HEK293T (cell line): ENCODE data around the gene KCNMB3.
"Not testable (repeated sequence)": the region's sequence is repeated elsewhere in the genome, so short reads cannot be mapped to it uniquely, and the experiment has no call there.

ENCODE experiments used
- CTCF ChIA-PET: fragments of 350-600 bp; formaldehyde crosslinking; extraction: SDS; loops from one replicate; lab custom pipeline; 2021; ENCODE audit warnings: antibody characterized with exemption, inconsistent platforms; lab: Yijun Ruan, JAX
- POLR2A ChIA-PET: fragments of 350-600 bp; formaldehyde crosslinking; extraction: SDS; loops from one replicate; lab custom pipeline; 2020; ENCODE audit warnings: antibody characterized with exemption, inconsistent platforms; lab: Yijun Ruan, JAX
- DNase-seq: peaks from one replicate; pipeline ENCODE4 v3.0.0; 2012; ENCODE audit warnings: mixed read lengths; ENCODE audit errors: extremely low spot score
- ARNT ChIP-seq: fragments of 450-650 bp; IDR thresholded peaks from 2 replicates; pipeline ENCODE4 v1.6.1; 2017; ENCODE audit warnings: mild to moderate bottlenecking
- BHLHE40 ChIP-seq: fragments of 450-650 bp; IDR thresholded peaks from 2 replicates; pipeline ENCODE4 v1.6.1; 2016; ENCODE audit warnings: mild to moderate bottlenecking, moderate library complexity, borderline replicate concordance
- CTBP1 ChIP-seq: fragments of 450-650 bp; IDR thresholded peaks from 2 replicates; pipeline ENCODE4 v1.6.1; 2016; ENCODE audit warnings: borderline replicate concordance
- ELF4 ChIP-seq: fragments of 450-650 bp; IDR thresholded peaks from 2 replicates; pipeline ENCODE4 v1.6.1; 2017; ENCODE audit warnings: antibody characterized with exemption
- FOXA1 ChIP-seq: fragments of 450-650 bp; IDR thresholded peaks from 2 replicates; pipeline ENCODE4 v1.6.1; 2016; ENCODE audit warnings: mild to moderate bottlenecking
- FOXK2 ChIP-seq: fragments of 450-650 bp; IDR thresholded peaks from 2 replicates; pipeline ENCODE4 v1.6.1; 2016; ENCODE audit warnings: mild to moderate bottlenecking
- FOXM1 ChIP-seq: fragments of 450-650 bp; IDR thresholded peaks from 2 replicates; pipeline ENCODE4 v1.6.1; 2017; ENCODE audit warnings: mild to moderate bottlenecking, borderline replicate concordance
- HDGF ChIP-seq: fragments of 450-650 bp; IDR thresholded peaks from 2 replicates; pipeline ENCODE4 v1.6.1; 2017; ENCODE audit warnings: antibody characterized with exemption, borderline replicate concordance
- L3MBTL2 ChIP-seq: fragments of 450-650 bp; conservative IDR thresholded peaks from 2 replicates; pipeline ENCODE4 v1.6.1; 2016; ENCODE audit warnings: mild to moderate bottlenecking
- LEF1 ChIP-seq: fragments of 450-650 bp; IDR thresholded peaks from 2 replicates; pipeline ENCODE4 v1.6.1; 2017; ENCODE audit warnings: mild to moderate bottlenecking, borderline replicate concordance
- NFRKB ChIP-seq: fragments of 450-650 bp; IDR thresholded peaks from 2 replicates; pipeline ENCODE4 v1.6.1; 2016; ENCODE audit warnings: mild to moderate bottlenecking, moderate library complexity
- SP1 ChIP-seq: fragments of 450-650 bp; IDR thresholded peaks from 2 replicates; pipeline ENCODE4 v1.6.1; 2017
- SUZ12 ChIP-seq: fragments of 450-650 bp; IDR thresholded peaks from 2 replicates; pipeline ENCODE4 v1.6.1; 2016; ENCODE audit warnings: mild to moderate bottlenecking
- TARDBP ChIP-seq: fragments of 450-650 bp; IDR thresholded peaks from 2 replicates; pipeline ENCODE4 v1.6.1; 2016
- ZNF384 ChIP-seq: fragments of 450-650 bp; IDR thresholded peaks from 2 replicates; pipeline ENCODE4 v1.6.1; 2016
- TF ChIP-seq, protein P1 (sequence below): fragments of 450-650 bp; IDR thresholded peaks from 2 replicates; pipeline ENCODE4 v1.6.1; 2016

KCNMB3 gene

DNA sequence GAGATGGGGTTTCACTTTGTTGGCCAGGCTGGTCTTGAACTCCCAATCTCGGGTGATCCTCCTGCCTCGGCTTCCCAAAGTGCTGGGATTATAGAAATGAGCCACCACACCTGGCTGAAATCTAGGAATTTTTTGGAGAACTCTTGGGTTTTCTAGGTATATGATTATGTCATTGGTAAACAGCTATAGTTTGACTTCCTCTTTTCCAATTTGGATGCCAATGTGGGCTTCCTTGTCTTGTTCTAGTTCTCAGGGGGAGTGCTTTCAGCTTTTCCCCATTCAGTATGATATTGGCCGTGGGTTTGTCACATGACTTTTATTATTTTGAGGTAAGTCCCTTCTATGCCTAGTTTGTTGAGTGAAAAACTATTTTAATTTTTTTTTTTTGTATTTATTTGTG lies 17.9 kb downstream of the KCNMB3 start:
- CTCF ChIA-PET = interaction anchor here (0.6 kb wide), 1 partner anchor 9 kb away, joined by 3 read pairs; no protein-coding TSS in a partner anchor
- no peak for DNase-seq
- POLR2A ChIA-PET = interaction anchor here (0.6 kb wide), 1 partner anchor 1818 kb away, joined by 5 read pairs; no protein-coding TSS in a partner anchor
- TF ChIP-seq FOXM1 (no peak), ZNF384 (no peak), ELF4 (no peak), HDGF (no peak), L3MBTL2 (no peak), FOXA1 (no peak)

DNA sequence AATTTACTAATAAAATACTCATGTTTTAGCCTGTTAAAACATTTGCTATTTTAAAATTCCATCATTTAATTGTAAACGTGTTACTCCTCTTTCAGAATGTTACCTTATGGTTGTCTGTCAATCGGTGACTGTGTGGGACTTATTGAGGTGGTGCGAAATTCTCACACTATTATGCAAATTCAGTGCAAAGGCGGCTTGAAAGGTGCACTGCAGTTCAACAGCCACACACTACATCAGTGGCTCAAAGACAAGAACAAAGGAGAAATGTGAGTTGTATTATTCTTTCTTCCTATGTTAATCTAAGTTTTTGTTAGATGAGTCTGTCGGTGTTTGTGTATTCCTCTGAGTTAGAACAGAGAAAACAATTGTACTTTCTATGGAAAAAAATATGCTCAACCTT lies 21.7 kb downstream of the KCNMB3 start:
- ChIA-PET CTCF (no interaction called here), POLR2A (no interaction called here)
- no peak for DNase-seq
- TF ChIP-seq LEF1 = no peak
- no peak for TF ChIP-seq SP1
- TF ChIP-seq CTBP1 = no peak
- TF ChIP-seq FOXK2 = no peak
- no peak for TF ChIP-seq ELF4
- no peak for TF ChIP-seq FOXA1
- TF ChIP-seq, protein P1, sequence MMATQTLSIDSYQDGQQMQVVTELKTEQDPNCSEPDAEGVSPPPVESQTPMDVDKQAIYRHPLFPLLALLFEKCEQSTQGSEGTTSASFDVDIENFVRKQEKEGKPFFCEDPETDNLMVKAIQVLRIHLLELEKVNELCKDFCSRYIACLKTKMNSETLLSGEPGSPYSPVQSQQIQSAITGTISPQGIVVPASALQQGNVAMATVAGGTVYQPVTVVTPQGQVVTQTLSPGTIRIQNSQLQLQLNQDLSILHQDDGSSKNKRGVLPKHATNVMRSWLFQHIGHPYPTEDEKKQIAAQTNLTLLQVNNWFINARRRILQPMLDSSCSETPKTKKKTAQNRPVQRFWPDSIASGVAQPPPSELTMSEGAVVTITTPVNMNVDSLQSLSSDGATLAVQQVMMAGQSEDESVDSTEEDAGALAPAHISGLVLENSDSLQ = no peak
- TF ChIP-seq SUZ12 = no peak
- no peak for TF ChIP-seq ARNT
- no peak for TF ChIP-seq FOXM1
- TF ChIP-seq L3MBTL2 = no peak
- TF ChIP-seq ZNF384 = no peak
- no peak for TF ChIP-seq HDGF
- no peak for TF ChIP-seq TARDBP
- TF ChIP-seq NFRKB = no peak

DNA sequence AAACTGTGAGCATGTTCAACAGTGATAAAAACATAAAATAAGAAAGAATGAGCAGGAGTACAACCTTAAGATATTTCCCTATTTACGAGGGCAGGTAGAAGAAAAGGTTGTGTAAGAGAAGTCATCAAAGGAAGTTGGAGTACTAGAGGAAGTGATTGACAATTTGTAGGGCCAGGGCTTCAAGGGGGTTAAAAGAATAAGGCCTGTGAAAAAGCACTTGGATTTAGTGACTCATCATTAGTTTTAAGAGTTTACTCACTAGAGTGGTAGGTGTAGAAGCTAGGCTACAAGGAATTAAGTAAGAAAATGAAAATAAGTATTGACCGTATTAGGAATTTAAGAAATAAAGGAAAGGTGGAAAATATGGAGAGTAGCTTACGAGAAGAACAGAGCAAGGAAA lies 23.6 kb downstream of the KCNMB3 start:
- ChIA-PET CTCF (no interaction called here), POLR2A (no interaction called here)
- no peak for DNase-seq
- no peak for TF ChIP-seq ELF4
- TF ChIP-seq ARNT = no peak
- no peak for TF ChIP-seq SP1
- no peak for TF ChIP-seq FOXM1
- no peak for TF ChIP-seq HDGF
- TF ChIP-seq NFRKB = no peak

DNA sequence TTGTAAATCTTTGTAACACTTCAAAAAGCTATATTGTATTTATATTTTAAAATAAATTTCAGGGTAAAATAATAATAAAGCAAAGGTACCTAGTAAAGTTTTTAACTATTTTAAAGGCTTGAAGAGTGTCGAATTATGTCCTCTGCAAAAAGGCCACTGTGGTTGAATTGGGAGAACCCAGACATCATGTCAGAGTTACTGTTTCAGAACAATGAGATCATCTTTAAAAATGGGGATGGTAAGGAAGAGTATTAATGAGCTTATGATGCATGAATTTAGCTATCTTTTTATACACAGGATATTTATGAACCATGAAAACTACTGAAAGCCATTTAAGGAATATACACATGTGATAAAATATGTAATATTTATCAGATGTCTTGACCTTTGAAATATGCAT lies 26.3 kb downstream of the KCNMB3 start:
- ChIA-PET CTCF (interaction anchor here (0.7 kb wide), 1 partner anchor 48 kb away, joined by 4 read pairs; no protein-coding TSS in a partner anchor), POLR2A (no interaction called here)
- TF ChIP-seq LEF1 = no peak
- TF ChIP-seq, protein P1 = no peak
- no peak for TF ChIP-seq ELF4
- no peak for TF ChIP-seq FOXM1
- TF ChIP-seq CTBP1 = no peak
- no peak for TF ChIP-seq FOXK2
- no peak for TF ChIP-seq BHLHE40
- no peak for TF ChIP-seq ZNF384
- no peak for TF ChIP-seq L3MBTL2
- no peak for TF ChIP-seq ARNT
- TF ChIP-seq NFRKB = no peak
- no peak for TF ChIP-seq FOXA1
- TF ChIP-seq TARDBP = no peak
- TF ChIP-seq HDGF = no peak
- no peak for TF ChIP-seq SP1
- TF ChIP-seq SUZ12 = no peak
- DNase-seq = no peak

DNA sequence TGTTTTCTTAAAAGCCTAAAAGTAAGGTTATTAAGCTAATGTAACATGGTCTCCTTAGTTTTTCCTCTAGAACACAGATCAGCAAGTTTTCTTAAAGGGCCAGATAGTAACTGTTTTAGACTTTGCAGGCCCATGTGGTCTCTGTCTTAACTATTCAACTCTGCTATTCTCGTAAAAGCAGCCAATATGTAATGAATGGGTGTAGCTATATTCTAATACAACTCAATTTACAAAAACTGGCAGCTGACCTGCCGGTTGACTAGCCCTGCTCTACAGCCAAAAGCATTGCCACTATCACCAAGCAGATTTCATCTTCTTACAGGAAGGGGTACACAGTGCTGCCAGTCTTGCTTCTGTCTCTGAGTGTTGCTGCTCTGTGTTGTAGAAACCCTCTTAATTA lies 27.4 kb downstream of the KCNMB3 start:
- TF ChIP-seq CTBP1 (no peak), SP1 (no peak), ELF4 (no peak), TARDBP (no peak), NFRKB (no peak), BHLHE40 (no peak), HDGF (no peak), FOXA1 (no peak), FOXM1 (no peak), LEF1 (no peak), SUZ12 (no peak), ZNF384 (no peak), ARNT (no peak), FOXK2 (no peak)
- TF ChIP-seq, protein P1 = no peak
- no peak for DNase-seq
- CTCF ChIA-PET = no interaction called here
- POLR2A ChIA-PET = no interaction called here

DNA sequence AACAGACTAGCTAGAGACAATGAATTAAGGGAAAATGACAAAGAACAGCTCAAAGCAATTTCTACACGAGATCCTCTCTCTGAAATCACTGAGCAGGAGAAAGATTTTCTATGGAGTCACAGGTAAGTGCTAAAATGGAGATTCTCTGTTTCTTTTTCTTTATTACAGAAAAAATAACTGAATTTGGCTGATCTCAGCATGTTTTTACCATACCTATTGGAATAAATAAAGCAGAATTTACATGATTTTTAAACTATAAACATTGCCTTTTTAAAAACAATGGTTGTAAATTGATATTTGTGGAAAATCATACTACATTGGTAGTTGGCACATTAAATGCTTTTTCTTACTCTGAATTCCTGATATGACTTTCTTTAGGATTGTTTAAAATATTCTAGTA lies 32.7 kb downstream of the KCNMB3 start:
- POLR2A ChIA-PET, CTCF ChIA-PET, DNase-seq: not testable (repeated sequence)

DNA sequence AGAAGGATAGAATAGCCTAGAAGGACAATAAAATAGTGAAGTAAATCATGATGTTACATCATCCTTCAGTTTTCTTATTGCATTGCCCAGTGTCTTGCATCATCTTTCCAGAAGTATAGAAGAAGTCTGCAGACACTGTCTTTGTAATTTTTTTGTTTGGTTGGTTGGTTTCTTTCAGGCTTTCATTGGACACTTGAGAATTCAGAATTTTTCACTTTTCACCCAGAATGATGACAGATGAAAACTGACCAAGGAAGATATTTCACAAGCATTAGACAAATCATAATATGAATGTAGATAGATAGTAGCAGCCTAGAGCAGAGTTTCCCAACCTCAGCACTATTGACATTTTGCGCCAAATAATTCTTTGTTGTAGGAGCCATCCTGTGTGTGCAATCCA lies 35.4 kb downstream of the KCNMB3 start:
- DNase-seq, POLR2A ChIA-PET, CTCF ChIA-PET: not testable (repeated sequence)
